HG03159 (cell line): ENCODE results near the gene MTTP.
"Not testable (repeated sequence)": the region's sequence is repeated elsewhere in the genome, so short reads cannot be mapped to it uniquely, and the experiment has no call there.

ENCODE experiments used
- ATAC-seq: cut with Tn5 transposase; IDR thresholded peaks from one replicate; pipeline ENCODE4 v1.9.1; 2021; ENCODE audit warnings: mild to moderate bottlenecking, moderate library complexity; ENCODE audit not compliant: unreplicated experiment

Gene MTTP

DNA sequence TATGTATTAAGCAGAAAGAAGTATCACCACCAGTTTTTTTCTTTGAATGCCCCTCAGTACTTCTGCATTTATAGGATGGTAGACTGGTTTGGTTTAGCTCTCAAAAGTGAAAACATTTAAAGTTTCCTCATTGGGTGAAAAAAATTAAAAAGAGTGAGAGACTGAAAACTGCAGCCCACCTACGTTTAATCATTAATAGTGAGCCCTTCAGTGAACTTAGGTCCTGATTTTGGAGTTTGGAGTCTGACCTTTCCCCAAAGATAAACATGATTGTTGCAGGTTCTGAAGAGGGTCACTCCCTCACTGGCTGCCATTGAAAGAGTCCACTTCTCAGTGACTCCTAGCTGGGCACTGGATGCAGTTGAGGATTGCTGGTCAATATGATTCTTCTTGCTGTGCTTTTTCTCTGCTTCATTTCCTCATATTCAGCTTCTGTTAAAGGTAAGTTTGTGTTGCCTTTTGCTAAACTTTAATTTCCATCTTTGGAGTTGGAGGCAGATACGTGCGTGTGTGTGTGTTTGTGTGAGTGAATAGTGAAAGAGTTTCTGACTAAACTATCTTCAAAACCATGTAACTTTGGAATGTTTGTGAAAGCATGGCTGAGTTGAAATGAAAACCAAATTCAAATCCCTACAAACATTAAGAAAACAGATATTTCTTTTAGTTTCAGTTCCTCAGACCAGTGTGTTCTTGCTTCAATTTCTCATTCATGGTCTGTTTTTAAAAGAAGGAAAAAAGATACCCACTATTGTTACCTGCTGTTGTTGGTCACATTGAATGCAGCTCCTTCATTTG lies at the start of gene MTTP:
Gene MTTP, plus strand, starts transcription at position 295 of the 795 bp plus-strand sequence. Its CDS starts 86 bp downstream, at position 381.
- peak; percentile 88 for ATAC-seq

DNA sequence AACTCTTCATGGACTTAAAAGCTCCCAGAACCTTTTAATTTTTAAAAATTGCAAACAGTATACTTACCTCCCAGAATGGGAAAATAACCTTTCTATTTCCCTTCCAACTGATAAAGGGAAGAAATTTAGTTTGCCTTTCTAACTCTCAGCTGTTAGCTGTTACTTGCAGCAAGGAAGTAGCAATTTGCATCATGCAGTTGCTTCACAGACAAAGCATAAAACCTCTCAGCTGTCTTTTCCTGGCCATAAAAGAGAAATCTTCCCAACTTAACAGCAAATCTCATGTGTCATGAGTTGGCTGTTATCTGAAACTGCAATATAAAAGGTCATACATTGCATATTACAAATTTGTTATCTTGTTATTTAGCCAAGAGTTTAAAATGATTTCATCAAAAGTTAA lies 45.4 kb upstream of the MTTP start:
- ATAC-seq: no peak

DNA sequence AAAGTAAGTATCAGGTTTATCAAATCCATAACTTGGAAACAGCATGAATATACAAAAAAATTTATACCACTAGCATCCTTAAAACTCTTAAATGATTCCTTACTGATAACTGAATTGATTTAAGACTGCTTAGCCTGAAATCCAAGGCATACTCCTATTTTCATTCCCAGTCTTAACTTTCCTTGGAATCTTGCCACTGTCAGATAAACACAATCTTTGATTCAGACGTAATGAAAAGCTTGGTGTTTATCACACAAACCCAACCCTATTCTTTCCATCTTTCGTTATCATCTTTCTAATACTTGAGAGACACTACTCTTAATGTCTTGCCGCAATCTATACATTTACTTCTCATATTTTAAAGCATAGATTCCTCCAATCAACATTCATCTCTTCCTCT lies 44.7 kb upstream of the MTTP start:
- no peak for ATAC-seq

DNA sequence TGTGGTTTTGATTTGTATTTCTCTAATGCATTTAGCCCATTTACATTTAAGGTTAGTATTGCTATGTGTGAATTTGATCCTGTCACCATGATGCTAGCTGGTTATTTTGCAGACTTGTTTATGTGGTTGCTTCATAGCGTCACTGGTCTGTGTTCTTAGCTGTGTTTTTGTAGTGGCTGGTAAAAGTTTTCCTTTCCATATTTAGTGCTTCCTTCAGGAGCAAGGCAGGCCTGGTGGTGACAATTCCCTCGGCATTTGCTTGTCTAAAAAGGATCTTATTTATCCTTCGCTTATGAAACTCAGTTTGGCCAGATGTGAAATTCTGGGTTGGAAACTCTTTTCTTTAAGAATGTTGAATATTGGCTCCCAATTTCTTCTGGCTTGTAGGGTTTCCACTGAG lies 39.9 kb upstream of the MTTP start:
- not testable (repeated sequence) for ATAC-seq

DNA sequence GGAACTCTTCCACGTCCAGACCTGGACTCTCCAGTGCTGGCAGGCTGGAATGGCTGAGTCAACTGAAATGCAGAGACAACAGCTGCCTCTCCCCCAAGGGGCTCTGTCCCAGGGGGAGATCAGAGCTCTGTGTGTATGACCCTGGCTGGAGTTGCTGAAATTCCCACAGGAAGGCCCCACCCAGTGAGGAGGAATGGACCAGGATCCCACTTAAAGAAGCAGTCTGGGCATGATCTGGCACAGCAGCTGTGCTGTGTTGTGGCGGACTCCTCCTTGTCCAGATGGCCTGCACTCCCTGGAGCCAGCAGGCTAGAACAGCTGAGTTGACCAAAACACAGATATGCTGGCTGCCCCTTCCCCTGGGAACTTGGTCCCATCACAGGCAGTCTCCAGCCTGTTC lies 38.4 kb upstream of the MTTP start:
- ATAC-seq: no peak

DNA sequence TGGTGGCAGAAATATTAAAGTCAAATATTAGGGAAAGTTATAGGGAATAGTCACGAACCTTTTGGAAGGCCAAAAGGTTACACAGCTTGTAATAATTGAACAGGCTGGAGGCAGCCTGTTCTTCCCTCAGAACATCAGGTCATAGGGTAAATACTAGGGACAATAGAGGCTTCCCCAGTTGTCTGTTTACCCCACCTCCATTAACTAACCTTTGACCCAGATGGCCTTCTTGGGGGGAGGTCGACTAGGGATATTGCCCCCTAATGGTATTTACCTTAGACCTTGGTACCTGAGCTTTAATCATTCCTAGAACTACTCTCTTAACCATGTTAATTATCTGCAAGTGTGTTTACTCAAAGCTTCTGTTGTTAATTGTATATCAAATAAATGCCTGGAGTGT lies 37.8 kb upstream of the MTTP start:
- ATAC-seq: no peak

DNA sequence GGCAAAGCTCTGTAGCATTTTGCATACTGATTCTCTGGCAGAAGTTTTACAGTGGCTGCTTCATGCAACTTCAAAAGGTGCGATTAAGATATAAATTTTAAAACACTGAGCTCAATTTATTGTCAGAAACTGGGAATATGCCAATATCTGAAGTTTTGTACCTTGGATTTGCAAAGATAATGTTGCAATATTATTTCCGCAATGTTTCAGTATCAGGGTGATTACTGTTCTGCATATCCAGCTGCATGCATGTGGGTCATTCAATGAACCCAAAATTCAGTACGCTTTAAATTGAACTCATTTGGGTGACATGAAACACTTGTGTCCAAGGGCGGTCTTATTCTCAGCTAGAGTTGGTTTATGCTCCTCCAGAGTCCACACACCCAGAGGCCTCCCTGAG lies 37.0 kb upstream of the MTTP start:
- no peak for ATAC-seq

DNA sequence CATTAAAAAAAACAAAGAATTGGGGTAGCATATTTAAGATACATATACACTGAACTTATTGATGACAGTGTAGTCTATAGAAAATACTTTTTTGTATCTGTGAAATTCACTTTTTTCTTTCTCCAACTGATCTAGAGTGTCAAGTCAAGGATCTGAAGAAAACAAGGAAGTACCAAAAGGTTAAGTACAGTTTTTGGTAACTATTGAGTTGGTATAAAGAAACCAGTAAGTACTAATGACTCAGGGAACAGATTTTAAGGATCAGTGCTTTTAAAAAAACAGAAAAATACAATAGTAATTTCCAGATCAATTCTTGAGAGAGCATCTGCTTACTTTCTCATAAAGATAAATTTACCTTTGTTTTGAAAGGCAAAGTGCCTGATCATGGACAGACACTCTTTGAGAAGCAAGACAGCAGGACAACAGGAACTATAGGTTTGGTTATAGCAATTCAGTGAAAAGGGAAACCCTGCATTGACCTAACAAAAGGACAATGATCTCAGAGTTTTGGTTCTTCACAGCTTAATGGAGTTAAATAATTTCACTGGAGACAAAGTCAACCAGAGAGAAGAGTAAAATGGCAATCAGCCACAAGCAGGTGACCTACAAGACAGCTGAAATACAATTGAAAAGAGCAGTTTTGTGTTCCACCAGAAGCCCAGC lies 34.2 kb upstream of the MTTP start:
- ATAC-seq: no peak

DNA sequence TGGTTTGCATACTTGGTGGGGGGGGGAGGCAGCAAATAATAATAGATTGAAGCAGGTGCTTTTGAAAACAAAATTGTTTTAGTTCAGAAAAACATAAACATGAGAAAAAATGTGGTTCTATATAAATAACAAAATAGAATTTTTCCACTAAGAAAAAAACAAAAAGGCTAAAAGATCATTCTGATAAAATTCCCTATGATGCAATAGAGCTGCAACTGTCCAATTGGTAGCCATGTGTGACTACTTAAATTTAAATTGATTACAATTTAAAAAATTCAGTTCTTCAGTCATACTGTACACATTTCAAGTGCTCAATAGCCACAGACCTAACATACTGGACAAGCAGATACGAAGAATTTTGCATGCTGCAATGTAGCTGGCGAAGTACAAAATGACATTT lies 21.8 kb upstream of the MTTP start:
- no peak for ATAC-seq

DNA sequence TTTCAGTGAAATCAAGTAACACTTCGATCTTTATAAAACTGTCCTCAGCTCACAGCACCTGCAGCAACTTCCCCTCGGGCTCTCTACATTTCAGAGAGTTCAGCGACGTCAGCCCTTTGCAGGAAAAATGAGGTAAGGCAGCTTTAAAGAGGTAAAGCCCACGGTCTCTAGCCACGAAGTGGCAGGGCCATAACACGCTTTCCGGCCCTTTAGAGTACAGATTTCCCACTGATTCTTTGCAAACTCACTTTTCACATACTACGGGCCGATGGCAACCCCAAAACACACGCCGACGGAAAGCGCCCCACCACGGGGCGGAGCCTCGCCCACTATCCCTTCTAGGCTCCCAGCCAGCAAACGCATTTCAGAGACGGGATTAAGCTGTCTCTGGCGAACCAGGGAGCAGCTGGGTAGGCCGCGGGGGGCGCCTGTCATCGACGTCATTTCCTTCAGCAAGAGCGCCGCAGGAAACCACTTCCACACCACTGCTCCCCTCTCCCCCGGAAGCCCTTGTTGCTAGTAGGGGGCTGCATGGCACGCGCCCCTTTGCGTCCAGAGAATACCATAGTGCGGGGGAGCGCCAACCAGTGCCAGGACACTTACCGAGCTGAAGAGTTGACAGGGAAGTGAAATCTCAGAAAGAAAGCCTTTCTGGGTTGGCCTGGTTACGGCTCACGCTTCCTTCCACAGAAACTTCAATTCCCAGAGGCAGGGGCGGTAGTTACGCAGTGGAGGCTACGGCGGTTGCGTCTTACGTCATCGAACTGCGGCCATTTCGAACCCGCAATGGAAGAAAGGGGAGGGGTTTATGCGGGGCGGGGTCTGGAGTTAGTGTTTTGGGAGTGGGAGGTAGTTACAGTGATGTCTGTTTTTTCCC lies 11.1 kb upstream of the MTTP start, which contains the start of gene TRMT10A:
Gene TRMT10A, minus strand, starts transcription at position 730 of the 877 bp plus-strand sequence. CDS start 4,701 bp downstream, outside the sequence.
- ATAC-seq: peak; percentile 94

DNA sequence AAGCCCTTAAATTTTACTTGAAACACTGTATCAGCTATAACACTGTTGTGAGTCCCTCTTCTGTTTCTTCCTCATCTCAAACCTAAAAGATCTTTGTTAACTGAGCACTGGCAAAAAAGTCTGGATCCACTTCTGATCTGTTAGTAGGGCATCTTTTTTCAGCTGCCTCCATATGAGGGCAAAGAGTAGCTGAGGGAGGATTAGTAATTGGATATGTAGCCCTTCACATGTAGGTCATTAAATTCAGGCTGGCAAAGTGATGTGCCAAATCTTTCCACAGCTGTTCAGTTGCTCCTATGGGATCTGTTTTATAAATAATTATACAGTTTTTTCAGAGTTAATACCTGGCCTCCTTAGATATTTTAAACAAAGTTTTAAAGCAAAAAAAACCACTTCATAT lies 9.7 kb upstream of the MTTP start:
- ATAC-seq: no peak

DNA sequence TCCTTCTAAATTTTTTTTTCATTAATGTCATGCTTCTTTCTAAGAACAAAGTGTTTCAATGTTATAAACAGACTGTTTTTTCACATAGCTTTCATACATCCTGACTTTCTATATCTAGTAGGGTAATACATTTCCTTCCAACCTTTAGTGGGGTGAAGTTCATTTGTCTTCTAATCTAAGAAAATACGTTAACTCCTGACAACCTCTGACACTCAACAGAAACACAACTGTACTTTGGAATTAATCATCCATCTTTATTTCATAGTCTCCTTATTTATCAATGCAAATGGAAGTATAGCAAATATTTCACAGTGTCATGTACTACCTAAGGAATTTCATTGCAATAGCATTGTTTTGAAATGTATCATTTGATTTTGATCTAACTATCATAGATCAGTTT lies 2.7 kb upstream of the MTTP start:
- no peak for ATAC-seq

DNA sequence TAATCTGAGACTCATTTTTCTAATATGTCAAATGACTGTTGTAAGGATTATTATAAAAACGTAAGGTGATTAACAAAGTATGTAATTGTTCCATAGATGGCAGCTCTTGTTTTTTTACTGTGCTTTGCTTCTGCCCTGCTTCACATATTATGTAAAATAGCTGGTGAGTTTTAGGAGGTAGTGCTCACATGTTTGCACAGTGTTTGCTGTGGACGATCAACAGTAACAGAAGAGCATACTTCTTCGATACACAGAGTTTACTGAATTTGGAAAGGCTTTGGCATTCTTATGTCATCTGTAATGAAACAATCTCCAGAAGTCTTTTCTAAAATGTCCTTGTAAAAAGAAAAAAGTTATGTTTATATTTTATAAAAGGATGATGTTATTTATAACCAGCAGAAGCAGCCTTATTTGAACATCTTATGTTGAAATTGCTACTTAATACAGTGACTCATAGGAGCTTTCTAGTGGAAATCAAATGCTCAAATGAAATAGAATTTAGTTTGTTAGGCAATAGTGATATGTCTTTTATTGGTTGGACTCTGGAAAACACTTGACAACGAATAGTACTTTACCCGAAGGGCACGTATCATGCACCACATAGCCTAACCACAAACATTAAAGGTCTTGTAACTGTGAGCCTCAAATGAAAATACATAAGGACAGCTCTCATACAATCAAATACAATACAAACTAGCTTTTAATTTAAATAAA lies 1.9 kb upstream of the MTTP start:
- ATAC-seq: no peak

DNA sequence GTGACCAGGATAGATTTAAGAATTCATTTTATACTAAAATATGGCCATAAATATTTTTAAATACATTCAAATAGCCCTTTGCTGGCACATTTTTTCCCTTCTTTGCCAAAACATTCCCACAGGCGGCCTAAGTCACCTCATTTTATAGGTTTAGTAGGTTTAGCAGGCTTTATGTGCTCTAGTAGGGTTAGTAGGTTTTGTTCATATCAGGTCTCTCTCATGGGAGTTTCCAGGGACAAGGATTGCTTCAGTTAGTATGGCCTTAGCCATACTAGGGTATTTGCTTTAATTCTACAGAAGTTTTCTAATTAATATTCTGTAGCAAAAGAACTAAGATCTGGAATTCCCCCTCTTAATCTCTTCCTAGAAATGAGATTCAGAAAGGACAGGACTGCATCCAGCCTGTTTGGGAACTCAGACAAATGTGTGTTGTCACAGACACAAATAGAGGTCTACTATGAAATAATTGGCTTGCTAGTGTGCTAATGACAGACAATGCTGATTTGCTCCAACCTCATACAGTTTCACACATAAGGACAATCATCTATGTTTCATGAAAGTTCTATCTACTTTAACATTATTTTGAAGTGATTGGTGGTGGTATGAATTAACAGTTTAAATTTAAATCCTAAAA lies 772 bp upstream of the MTTP start:
- ATAC-seq: no peak

DNA sequence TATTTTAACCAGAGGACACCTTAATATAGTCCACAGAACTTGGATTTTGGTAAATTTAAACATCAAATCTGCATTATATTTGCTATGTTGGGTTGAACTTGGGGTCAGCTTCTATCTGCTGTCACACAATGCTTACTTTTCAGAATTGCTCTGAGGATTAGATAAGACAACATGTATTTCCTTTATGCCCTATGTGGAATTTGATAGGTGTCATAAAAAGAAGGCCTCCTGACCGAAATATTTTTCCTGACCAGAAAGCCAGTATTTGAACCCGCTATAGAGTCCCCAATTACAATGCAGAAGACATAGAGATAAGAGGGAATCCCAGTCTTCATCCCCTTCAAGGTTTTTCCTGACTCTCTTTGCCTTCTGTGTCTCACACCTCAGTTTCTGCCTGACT lies 4.1 kb downstream of the MTTP start:
- ATAC-seq: no peak

DNA sequence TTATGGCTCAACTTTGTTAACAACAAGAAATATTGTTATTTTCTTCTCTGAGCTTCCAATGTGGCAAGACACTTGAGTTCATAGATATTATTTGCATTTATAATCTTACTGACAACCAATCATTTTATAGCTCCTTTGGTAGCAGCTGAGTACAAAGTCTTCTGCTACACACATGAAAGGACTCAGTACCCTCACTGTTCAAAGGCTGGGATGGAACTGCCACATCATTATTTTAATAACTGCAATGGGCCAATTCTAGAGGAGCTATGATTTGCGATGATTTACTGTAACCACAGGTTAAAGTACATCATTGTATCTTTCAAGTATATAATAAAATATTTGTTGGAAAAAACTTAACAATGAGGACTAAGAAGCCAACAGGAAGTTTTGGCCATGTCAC lies 10.9 kb downstream of the MTTP start:
- no peak for ATAC-seq

DNA sequence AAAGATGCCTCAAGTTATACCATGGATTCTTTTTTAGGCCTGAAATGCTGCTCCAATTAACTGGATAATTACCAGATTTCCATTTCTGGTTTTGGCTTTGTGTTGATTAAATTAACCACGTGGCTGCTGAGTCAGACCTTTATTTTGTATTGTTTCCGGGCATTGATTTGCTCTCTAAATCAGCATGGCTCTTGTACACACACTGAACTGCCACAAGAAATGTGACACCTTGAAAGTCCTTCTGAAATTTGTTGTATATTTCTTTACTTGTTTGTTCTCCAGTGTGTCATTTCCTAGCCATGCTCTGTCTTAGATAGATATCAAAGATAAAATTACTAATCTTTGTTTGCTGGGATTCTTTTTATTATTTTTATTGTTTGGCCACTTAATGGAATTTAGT lies 11.7 kb downstream of the MTTP start:
- no peak for ATAC-seq

DNA sequence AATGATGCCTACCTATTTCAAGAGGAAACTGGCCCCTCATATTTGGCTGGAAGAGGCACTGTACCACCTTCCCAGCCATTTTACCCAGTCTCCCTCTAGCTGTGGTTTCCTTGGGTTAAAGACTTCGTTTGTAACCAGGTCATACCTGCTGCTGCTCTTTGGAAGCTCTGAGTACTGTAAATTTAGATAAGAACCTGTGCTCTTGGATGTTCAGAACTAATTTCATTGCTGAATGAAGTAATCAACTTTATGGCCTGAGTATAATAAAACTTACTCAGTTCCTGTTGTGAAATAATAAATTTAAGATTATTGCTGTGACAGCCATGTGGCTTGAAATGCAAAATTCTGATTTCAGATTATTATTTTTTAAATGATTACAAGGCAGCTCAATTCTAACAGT lies 12.2 kb downstream of the MTTP start:
- ATAC-seq: no peak

DNA sequence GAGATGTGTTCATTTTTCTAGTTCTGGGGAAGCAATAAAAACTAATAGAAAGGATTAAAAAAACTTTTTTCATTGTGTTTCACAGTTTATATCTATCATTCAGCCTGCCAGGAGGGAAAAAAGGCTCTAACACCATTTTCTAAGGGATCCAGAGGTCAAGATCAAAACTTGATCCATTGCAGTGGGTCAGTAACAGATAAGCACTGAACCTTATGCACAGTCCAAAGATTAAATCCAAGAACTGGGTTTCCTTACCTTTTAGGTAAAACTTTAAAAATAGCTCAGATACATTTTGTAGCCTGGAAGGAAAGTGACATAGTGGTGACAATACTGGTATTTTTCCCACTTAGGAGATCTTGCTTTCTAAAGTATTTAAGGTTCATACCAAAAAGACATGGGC lies 12.7 kb downstream of the MTTP start:
- no peak for ATAC-seq

DNA sequence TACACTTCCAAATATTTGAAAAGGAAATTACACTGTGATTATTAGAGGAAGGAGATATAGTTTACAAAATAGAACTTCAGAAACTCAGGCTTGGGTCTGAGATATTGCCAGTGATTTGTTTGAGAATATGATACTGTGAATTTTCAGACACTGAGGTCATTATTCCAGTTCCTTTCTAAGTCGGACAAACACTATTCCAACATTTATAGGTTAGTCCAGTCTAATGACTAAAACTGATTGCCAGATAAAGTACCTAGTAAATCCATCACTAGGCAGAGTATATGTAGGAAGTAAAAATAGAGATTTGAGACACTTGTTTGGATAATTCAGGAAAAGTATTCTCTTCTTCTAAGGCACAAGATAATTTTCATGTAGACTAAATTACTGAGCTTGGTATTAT lies 13.2 kb downstream of the MTTP start:
- ATAC-seq: no peak
